HG03039 (cell line): ENCODE data around the gene DHH.

Source experiments
- ATAC-seq: cut with Tn5 transposase; IDR thresholded peaks from one replicate; pipeline ENCODE4 v1.9.1; 2021; ENCODE audit warnings: mild to moderate bottlenecking, moderate library complexity; ENCODE audit not compliant: unreplicated experiment

DHH gene

GRCh38 chr12:49109641-49110463, 15.3 kb upstream of the DHH start:
- no peak for ATAC-seq

- ATAC-seq: no peak
Observed at GRCh38 chr12:49108958-49109404, 14.4 kb upstream of the DHH start.

DNA sequence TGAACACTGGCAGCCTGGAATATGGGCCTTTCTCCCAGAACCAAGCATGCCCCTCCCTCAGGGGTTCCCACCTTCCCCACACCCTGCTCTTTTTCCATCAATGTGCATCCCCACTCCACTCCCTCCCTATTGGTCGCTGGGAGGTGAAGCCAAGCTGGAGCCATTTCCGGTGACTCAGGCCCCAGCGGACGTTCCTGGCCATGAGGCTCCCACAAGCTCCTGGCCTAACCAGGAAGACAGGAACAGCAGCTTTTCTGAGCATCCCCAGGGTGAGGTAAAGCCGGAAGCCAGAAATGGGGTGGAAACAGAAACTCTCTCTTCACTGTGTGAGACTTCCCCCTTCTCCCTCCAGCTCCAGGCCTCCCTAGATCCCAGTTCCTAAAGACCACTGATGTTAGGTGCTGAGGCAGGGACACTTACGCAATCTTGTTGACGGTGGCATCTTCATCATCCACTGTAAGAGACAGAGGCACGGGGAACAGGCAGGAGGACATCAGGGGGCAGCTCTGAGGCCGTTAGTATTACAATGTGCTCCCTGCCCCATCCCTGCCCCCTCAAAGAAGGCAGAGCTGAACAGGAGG, 11.0 kb upstream of the DHH start:
- no peak for ATAC-seq

GRCh38 chr12:49104822-49105221, 10.2 kb upstream of the DHH start:
- ATAC-seq: no peak

GRCh38 chr12:49100380-49100779, 5.8 kb upstream of the DHH start:
- no peak for ATAC-seq

DNA sequence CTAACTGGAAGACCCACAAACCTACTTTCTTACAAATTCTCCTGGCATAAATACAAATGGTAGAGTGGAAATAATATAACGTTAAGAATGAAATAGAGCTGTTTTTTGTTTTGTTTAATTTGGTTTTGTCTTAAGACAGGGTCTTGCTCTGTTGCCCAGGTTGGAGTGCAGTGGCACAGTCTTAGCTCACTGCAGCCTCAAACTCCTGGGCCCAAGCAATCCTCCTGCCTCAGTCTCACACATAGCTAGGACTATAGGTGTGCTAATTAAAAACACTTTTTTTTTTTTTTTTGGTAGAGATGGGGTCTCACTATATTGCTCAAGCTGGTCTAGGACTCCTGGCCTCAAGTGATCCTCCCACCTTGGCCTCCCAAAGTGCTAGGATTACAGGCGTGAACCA, 4.1 kb upstream of the DHH start:
- ATAC-seq: no peak

- no peak for ATAC-seq
Observed at GRCh38 chr12:49098035-49098451, 3.4 kb upstream of the DHH start.

GRCh38 chr12:49097381-49097780, 2.8 kb upstream of the DHH start:
- ATAC-seq: no peak

DNA sequence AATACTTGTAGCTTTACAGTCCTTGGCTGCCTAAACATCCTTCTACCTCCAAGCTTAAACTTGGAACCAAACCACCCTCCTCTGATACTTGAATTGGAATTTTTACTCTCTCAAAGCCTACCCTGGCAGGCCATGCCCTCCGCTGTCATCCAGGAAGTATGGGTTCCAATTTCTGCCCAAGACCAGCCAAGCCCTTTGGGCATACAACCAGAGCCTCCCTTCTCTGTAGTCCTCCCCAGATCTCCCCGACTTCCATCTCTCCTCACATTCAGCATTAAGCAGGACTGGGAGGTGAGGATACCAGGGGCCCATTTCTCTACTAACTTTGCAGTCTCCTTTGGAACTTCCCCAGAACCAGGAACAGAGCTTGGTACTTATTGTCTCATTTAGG, 369 bp upstream of the DHH start:
- no peak for ATAC-seq

DNA sequence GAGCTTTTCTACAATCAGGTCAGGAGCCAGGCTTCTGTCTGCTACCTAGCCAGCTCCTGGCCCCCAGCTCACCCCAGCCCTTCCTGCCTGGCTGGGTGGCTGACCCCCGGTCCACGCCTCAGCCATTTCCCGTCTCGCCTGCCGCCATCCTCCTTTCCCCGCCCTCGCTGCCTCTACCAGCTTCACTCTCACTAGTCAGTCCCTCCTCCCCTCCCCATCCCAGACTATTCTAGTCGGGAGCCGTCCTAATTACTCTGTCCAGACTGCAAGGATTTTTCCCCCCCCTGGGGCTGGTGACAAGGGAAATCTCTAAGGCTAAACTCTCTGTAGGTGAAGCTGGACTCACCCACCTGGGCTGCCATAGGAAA, 825 bp downstream of the DHH start:
- ATAC-seq: no peak

DNA sequence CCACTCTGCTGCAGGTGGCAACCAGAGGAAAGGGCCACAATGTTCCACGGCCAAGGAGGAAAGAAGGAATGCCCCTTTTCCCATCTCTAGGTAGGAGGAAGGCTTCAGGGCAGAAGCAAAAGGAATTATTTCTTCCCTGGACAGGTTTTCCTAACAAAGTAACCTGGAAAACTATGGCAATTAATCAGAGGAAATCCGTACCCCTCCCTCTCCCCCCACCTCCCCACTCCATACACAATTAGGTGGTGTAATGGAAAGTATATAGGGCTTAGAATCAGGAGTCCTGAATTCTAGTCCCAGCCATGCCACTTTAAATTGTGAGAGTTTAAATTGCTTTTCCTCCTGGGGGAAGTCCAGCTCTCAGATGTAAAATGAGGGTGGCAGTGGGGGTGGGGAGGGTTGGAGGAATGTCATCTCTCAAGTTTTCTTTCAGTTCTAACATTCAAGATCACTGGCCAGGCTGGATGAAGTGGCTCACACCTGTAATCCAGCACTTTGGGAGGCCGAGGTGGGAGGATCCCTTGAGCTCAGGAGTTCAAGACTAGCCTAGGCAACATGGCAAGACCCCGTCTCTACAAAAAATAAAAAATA, 1.7 kb downstream of the DHH start:
- no peak for ATAC-seq

- ATAC-seq: no peak
Observed at GRCh38 chr12:49092086-49092815, 2.4 kb downstream of the DHH start.

- no peak for ATAC-seq
Observed at GRCh38 chr12:49091836-49092085, 2.8 kb downstream of the DHH start.

DNA sequence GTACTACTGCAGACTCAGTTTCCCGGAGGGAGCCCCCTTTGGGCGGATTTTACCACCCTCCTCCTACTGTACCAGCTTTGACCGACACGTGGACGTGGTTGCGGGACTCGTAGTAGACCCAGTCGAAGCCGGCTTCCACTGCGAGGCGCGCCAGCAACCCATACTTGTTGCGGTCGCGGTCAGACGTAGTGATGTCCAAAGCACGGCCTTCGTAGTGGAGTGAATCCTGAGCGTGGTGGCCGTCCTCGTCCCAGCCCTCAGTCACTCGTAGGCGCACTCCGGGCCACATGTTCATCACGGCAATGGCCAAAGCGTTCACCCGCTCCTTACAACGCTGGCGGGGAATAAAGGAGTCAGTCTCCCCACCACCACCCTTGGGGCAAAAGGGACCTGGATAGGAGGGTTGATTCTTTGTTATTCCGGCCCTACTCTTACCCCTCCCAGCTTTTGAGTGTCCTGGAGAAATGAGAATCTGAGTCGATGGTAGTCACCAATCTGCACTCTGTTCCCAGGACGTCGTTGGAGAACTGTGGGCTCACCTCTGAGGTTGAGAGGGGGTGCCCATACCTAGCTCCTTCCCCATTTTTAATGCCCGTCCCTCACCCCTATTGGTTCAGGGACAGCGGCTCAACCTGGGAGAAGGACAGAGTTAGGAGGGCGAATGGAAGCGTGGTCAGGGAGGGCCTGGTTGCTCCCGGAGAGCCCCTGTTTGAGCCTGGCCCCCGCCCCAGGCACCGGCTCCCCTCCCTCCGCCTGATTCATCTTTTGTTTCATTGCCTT, 3.4 kb downstream of the DHH start:
- no peak for ATAC-seq

DNA sequence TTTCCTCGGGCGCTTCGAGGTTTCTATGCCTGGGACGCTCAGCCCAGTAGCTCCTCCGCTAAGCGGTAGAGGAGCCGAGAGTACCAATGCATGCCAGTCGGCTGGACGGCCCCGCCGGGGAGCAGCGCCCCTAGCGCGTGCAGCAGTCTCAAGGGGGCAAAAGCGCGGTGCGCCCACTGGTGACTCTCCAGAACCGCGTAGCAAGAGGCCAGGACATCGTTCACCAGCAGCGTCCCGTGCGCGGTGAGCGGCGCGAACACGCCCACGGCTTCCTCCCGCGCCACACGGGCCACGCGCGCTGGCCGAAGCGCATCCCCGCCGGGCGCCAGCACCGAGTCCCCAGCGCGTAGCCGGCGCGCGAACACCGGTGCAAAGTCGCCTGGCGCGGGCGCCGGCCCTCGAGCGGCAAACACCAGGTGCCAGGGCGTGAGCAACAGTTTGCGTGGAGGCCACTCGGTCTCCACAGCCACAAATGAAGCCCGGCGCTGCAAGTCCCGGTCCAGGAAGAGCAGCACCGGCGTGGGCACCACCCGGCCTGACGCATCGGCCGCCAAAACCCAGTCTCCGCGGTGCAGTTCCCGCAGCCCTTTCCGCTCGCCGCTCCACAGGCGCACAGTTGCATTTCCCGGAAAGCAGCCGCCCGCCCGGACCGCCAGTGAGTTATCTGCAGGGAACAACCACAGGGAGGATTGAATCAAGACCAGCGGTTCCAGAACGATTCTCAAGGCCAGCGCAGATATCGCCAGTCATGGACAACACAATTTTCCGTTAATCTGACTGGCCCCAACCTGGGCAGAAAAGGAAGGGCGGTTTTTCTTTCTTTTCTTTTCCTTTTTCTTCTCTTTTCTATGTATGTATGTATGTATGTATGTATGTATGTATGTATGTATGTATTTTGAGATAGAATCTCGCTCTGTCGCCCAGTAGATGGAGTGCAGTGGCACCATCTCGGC, 4.5 kb downstream of the DHH start:
- no peak for ATAC-seq

GRCh38 chr12:49088932-49089330, 5.7 kb downstream of the DHH start:
- ATAC-seq: no peak

GRCh38 chr12:49088150-49088931, 6.3 kb downstream of the DHH start:
- peak; percentile 69 for ATAC-seq

- no peak for ATAC-seq
Observed at GRCh38 chr12:49086116-49086515, 8.5 kb downstream of the DHH start.

DNA sequence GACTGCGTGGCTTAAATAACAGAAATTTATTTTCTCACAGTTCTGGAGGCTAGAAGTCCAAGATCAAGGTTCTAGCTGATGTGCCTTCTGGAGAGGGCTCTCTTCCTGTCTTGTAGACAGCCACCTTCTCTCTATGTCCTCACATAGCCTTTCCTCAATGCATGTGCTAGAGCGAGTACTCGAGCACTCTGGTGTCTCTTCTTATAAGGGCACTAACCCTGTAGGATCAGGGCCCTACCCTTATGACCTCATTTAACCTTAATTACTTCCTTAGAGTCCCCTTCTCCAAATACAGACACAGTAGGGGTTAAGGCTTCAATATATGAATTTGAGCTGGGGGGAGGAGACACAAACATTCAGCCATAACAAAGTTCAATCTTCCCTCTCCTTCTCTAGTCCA, 10.2 kb downstream of the DHH start:
- ATAC-seq: no peak
